HG03196 (cell line): ENCODE results near the gene NR4A3.
A peak's percentile ranks its signal among the peaks of the same experiment; 100 is the strongest.
"Not testable (repeated sequence)": the region's sequence is repeated elsewhere in the genome, so short reads cannot be mapped to it uniquely, and the experiment has no call there.

Experiments used
- ATAC-seq: cut with Tn5 transposase; IDR thresholded peaks from one replicate; pipeline ENCODE4 v1.9.1; 2021; ENCODE audit not compliant: unreplicated experiment

Gene NR4A3

GRCh38 chr9:99821396-99822108 lies at the start of gene NR4A3:
TSS of gene NR4A3 (plus strand) at chr9:99821885. CDS start at chr9:99828043, 6,158 bp downstream.
- peak; percentile 38 for ATAC-seq

GRCh38 chr9:99773468-99774138 lies 48.1 kb upstream of the NR4A3 start:
- no peak for ATAC-seq

- ATAC-seq: no peak
Measured at GRCh38 chr9:99778308-99778707, 43.4 kb upstream of the NR4A3 start.

GRCh38 chr9:99778836-99779235 lies 42.8 kb upstream of the NR4A3 start:
- no peak for ATAC-seq

- no peak for ATAC-seq
Measured at GRCh38 chr9:99779277-99779676, 42.4 kb upstream of the NR4A3 start.

GRCh38 chr9:99782349-99782748 lies 39.3 kb upstream of the NR4A3 start:
- not testable (repeated sequence) for ATAC-seq

GRCh38 chr9:99782962-99783718 lies 38.5 kb upstream of the NR4A3 start:
- no peak for ATAC-seq

GRCh38 chr9:99783799-99784198 lies 37.9 kb upstream of the NR4A3 start:
- no peak for ATAC-seq

- ATAC-seq: no peak
Measured at GRCh38 chr9:99785010-99785590, 36.6 kb upstream of the NR4A3 start.

- ATAC-seq: no peak
Measured at GRCh38 chr9:99787556-99787955, 34.1 kb upstream of the NR4A3 start.

GRCh38 chr9:99793528-99793927 lies 28.2 kb upstream of the NR4A3 start:
- no peak for ATAC-seq

- ATAC-seq: no peak
Measured at GRCh38 chr9:99796231-99796630, 25.5 kb upstream of the NR4A3 start.

GRCh38 chr9:99801775-99802174 lies 19.9 kb upstream of the NR4A3 start:
- no peak for ATAC-seq

GRCh38 chr9:99803694-99804093 lies 18.0 kb upstream of the NR4A3 start:
- ATAC-seq: no peak

- ATAC-seq: peak; percentile 45
Measured at GRCh38 chr9:99807276-99807852, 14.3 kb upstream of the NR4A3 start.

GRCh38 chr9:99807956-99808355 lies 13.7 kb upstream of the NR4A3 start:
- no peak for ATAC-seq

- ATAC-seq: no peak
Measured at GRCh38 chr9:99808454-99808853, 13.2 kb upstream of the NR4A3 start.

- no peak for ATAC-seq
Measured at GRCh38 chr9:99809586-99810319, 11.9 kb upstream of the NR4A3 start.

GRCh38 chr9:99811172-99811571 lies 10.5 kb upstream of the NR4A3 start:
- ATAC-seq: no peak

GRCh38 chr9:99811598-99812383 lies 9.9 kb upstream of the NR4A3 start:
- ATAC-seq: peak; percentile 58
